ENCODE measurements around the gene CHM. TPM values are rescaled to one million over a fixed set of nuclear protein-coding genes. Genes with fewer than 3 reads are reported as not detected.
"Not testable (repeated sequence)": the region's sequence is repeated elsewhere in the genome, so short reads cannot be mapped to it uniquely, and the experiment has no call there.

Gene CHM
- total RNA-seq, 1 donor from 2014 or later, result 13.1 TPM

DNA sequence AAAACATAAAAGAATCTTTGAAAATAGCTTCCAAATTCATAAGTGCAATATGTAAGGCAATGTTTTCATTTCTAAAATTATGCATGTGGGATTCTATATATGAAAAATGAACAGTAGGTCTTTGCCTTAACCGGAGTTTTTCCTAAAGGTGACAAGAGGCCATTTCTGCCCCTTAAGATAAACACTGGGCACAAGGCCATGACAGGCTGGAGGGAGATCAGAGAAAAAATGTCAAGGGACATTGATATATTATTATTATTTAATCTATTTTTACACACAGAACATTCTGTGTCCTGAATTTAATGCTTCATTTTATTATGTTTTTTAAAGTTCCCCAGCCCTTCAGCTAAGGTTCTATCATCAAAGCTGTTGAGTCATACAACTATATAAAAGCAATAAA is 118.8 kb downstream of the CHM start:
- Mint-ChIP-seq H3K27me3 (ENCODE audit: low read depth) (no peaks in the 10 kb centered on the region), H3K4me1 (ENCODE audit: low read depth) (peaks cover 2% of the 10 kb centered on the region), H3K36me3 (ENCODE audit: low read depth) (no peaks in the 10 kb centered on the region), H3K9me3 (no peaks in the 10 kb centered on the region), H3K27ac (no peak overlapping the region), H3K4me3 (ENCODE audit: low read depth) (no peak overlapping the region)
- intact Hi-C loops (cut with micrococcal nuclease), result no loop called here
- DNase-seq (ENCODE audit: low spot score), result no peak

DNA sequence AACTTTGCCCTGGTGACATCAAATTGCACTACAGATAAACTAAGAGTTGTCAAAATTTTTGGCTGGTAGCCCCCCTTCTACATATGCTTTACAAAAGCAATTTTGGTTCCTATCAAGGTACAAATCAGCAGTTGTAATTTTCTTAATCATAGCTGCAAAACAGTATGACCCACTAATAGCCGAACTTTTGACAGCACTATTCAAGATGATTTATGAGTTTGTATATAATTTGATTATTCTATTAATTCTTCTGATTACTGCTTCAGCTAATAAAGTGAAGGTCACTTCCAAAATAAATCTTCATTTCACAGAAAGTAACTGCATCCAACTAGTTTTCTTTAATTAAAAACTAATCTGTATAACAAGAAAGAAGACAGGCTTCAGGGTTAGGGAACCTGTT is 119.6 kb downstream of the CHM start:
- Mint-ChIP-seq H3K27ac (no peak overlapping the region), H3K27me3 (ENCODE audit: low read depth) (no peaks in the 10 kb centered on the region), H3K4me3 (ENCODE audit: low read depth) (no peak overlapping the region), H3K9me3 (no peaks in the 10 kb centered on the region), H3K36me3 (ENCODE audit: low read depth) (no peaks in the 10 kb centered on the region), H3K4me1 (ENCODE audit: low read depth) (peaks cover 2% of the 10 kb centered on the region)
- intact Hi-C loops (cut with micrococcal nuclease), result no loop called here
- no peak for DNase-seq (ENCODE audit: low spot score)

DNA sequence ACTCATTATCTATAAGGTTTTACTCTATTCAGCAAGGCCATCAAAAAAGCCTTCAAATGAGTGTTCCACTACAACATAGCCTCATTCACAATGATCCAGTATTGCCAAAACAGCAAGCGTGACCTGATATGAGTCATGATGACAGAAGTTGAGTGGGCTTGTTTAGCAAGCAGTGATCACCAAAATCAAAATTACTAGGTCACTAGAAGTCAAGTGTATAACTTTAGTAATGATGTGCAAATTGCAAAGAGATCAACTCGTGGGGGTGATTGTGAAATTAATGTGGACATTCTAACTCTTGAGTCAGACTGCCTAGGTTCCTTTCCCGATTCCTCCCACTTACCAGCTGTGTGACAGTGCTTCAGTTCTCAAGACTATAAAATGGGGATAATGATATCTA is 124.5 kb downstream of the CHM start:
- Mint-ChIP-seq H3K4me3 (ENCODE audit: low read depth) (no peak overlapping the region), H3K9me3 (no peaks in the 10 kb centered on the region), H3K27ac (no peak overlapping the region), H3K36me3 (ENCODE audit: low read depth) (peaks cover 3% of the 10 kb centered on the region), H3K4me1 (ENCODE audit: low read depth) (peaks cover 2% of the 10 kb centered on the region), H3K27me3 (ENCODE audit: low read depth) (no peaks in the 10 kb centered on the region)
- no peak for DNase-seq (ENCODE audit: low spot score)
- intact Hi-C loops (cut with micrococcal nuclease), result no loop called here

DNA sequence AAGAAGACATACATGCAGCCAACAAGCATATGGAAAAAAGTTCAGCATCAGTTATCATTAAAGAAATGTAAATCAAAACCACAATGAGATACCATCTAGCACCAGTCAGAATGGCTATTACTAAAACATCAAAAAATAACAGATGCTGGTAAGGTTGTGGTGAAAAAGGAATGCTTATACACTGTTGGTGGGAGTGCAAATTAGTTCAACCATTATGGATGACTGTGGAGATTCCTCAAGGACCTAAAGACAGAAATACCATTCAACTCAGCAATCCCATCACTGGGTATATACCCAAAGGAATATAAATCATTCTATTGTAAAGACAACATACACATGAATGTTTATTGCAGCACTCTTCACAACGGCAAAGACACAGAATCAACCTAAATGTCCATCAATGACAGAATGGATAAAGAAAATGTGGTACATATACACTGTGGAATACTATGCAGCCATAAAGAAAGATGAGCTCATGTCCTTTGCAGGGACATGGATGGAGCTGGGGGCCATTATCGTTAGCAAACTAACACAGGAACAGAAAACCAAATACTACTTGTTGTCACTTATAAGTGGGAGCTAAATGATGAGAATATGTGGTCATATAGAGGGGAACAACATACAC is 130.6 kb downstream of the CHM start:
- H3K9me3 Mint-ChIP-seq; H3K27me3 Mint-ChIP-seq (ENCODE audit: low read depth); H3K27ac Mint-ChIP-seq; H3K36me3 Mint-ChIP-seq (ENCODE audit: low read depth); DNase-seq (ENCODE audit: low spot score); H3K4me1 Mint-ChIP-seq (ENCODE audit: low read depth); H3K4me3 Mint-ChIP-seq (ENCODE audit: low read depth); intact Hi-C loops (cut with micrococcal nuclease): not testable (repeated sequence)

DNA sequence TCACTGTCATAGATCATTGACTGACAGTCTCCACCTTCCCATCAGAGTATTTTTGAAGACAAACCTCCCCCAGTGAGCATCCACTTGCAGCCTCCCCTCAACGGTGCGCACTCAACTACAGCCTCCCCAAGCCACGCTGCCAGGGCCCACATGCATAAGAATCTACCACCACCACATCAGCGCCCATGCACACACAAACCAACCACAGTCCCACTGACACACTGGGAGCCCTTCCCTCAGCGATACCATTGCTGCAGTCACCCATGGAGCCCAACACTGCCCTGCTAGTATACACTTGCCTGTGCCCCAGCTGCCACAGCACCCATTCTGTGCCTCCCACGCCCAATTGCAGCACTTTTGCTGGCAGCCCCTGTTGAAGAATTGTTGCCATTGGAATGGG is 132.9 kb downstream of the CHM start:
- Mint-ChIP-seq H3K36me3 (ENCODE audit: low read depth) (peaks cover 13% of the 10 kb centered on the region), H3K4me1 (ENCODE audit: low read depth) (no peaks in the 10 kb centered on the region), H3K27ac (no peak overlapping the region), H3K27me3 (ENCODE audit: low read depth) (no peaks in the 10 kb centered on the region), H3K4me3 (ENCODE audit: low read depth) (no peak overlapping the region), H3K9me3 (no peaks in the 10 kb centered on the region)
- intact Hi-C loops (cut with micrococcal nuclease), result no loop called here
- DNase-seq (ENCODE audit: low spot score), result no peak

DNA sequence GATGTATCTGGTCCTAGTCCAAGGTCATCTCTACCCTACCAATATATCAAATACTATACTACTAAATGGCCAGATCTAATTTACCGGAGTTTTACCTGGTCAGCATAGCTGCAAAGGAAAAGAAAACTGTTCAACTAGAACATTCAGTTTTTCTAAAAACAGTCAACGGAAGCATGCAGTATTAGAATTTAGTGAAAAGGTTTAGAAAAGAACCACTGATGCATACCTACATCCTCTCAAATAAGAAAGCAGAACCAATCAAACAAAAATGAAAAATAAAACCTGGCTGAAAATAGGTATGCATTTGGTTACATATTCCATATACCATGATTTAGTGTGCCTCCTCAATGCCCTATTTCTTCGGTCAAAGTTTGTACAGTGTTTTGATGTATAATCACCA is 140.0 kb downstream of the CHM start:
- DNase-seq (ENCODE audit: low spot score), result no peak
- Mint-ChIP-seq H3K36me3 (ENCODE audit: low read depth) (peaks cover 4% of the 10 kb centered on the region), H3K4me3 (ENCODE audit: low read depth) (no peak overlapping the region), H3K4me1 (ENCODE audit: low read depth) (no peaks in the 10 kb centered on the region), H3K9me3 (no peaks in the 10 kb centered on the region), H3K27ac (no peak overlapping the region), H3K27me3 (ENCODE audit: low read depth) (no peaks in the 10 kb centered on the region)
- intact Hi-C loops (cut with micrococcal nuclease), result no loop called here

DNA sequence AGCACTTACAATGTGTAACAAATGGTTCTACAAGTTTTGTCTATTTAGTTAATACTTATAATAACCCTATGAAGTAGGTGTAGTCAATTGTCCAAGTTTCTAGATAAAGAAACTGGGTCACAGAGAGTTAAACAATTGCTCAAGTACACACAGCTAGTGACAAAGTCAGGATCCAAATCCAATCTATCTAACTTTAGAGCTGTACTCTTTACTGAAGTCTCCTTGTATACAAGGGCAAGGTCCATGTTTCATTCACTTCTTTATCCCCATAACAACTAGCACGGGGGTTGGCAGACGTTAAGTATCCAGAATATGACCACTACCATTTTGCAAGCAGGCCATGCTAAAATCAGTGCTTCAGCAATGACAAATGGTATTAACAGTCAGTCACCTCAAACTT is 141.0 kb downstream of the CHM start:
- Mint-ChIP-seq H3K27me3 (ENCODE audit: low read depth) (no peaks in the 10 kb centered on the region), H3K4me1 (ENCODE audit: low read depth) (no peaks in the 10 kb centered on the region), H3K27ac (no peak overlapping the region), H3K4me3 (ENCODE audit: low read depth) (no peak overlapping the region), H3K36me3 (ENCODE audit: low read depth) (peaks cover 4% of the 10 kb centered on the region), H3K9me3 (no peaks in the 10 kb centered on the region)
- DNase-seq (ENCODE audit: low spot score), result no peak
- intact Hi-C loops (cut with micrococcal nuclease), result no loop called here

DNA sequence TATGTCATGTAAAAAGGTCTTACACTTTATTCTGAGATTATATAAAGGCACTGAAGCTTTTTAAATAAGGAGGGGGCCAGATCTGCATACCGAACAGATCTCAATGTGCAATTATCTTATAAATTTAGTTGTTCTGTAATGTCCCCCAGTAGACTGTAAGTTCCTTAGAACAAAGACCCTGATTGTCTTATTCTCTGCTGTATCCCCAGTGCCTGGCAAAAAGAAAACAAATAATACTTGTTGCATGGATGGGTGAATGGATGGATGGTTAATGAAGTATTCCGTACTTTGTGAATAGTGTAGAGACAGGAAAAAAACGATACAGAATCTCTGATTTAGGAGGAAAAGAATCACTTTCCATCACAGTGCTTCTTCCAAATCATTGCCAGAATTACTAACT is 141.5 kb downstream of the CHM start:
- Mint-ChIP-seq H3K36me3 (ENCODE audit: low read depth) (peaks cover 4% of the 10 kb centered on the region), H3K4me3 (ENCODE audit: low read depth) (no peak overlapping the region), H3K27ac (no peak overlapping the region), H3K27me3 (ENCODE audit: low read depth) (no peaks in the 10 kb centered on the region), H3K9me3 (no peaks in the 10 kb centered on the region), H3K4me1 (ENCODE audit: low read depth) (no peaks in the 10 kb centered on the region)
- no peak for DNase-seq (ENCODE audit: low spot score)
- intact Hi-C loops (cut with micrococcal nuclease), result no loop called here

DNA sequence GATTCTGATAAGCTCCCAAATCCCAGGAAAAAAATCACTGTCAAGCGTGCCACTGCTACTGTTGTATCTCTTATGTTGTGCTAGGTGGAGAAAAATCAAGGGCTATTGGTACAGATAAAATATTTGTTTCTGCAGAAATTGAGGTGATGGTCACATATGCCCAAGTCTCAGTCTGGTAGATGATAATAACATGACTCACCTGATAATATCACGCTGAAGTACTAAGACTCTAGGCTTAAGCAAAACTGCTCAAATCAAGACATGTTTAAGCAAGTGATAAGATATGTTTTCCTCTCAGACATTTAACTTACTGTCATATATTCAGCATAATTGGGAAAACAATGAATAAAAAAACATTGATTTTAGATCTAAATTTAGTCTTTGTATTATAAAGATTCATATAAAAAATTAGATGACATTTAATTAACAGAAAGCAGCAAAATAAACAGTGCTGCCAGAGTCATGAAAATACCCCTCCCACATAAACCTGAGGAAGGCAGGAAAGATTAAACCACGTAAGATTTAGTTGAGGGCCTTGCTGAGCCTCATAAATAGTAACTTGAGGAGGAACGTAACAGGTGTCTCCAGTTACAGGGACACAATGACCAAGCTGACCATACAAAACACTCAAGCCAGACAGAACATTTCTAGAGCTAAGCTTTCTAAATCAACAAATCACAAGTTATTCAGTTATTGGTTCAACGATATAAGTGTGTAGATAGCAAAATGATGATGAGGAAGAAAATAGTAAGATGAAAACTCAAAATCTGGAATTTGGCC is 143.5 kb downstream of the CHM start:
- H3K9me3 Mint-ChIP-seq, result no peaks in the 10 kb centered on the region

DNA sequence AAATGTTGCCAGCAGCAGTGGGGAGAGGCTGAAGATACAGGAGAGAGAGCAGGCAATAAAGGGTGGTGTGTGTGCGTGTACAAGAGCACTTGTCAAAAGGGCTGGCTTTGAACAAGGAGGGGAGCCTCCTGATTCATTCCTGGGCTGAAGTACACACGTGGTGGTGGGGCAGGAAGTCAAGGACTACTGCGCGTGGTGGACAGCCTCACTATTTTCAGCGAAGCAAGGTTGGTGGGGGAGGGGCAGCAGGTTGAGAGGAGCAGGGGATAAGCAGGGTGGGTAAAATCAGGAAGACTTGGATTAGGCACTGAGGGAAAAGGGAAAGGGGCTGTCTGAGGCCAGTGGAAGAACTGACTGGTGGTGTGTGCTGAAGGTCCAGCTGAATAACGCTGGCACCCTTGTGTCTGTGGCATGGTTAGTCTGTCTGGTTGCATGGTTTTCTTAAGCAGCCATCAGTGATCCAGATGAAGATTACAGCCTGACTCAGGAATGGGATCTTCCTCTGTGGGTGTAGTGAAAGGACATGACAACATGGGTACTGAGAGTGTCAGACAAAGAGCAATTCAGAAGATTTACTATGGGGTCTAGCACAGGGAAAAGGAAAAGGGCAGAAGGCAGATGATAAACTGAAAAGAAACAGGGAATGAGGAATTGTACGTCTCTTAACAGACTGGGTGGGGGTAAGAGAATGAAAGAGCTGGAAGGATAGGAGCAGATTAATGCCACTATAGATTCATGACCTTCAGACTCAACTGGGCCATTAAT is 149.8 kb downstream of the CHM start:
- H3K27ac Mint-ChIP-seq, result no peak overlapping the region
- H3K9me3 Mint-ChIP-seq, result no peaks in the 10 kb centered on the region
- no peak for DNase-seq (ENCODE audit: low spot score)
- H3K27me3 Mint-ChIP-seq (ENCODE audit: low read depth), result no peaks in the 10 kb centered on the region
- H3K4me1 Mint-ChIP-seq (ENCODE audit: low read depth), result no peaks in the 10 kb centered on the region
- no peak overlapping the region for H3K4me3 Mint-ChIP-seq (ENCODE audit: low read depth)
- H3K36me3 Mint-ChIP-seq (ENCODE audit: low read depth), result peaks cover 7% of the 10 kb centered on the region
- intact Hi-C loops (cut with micrococcal nuclease), result no loop called here

More for the DNA sequence above, 143.5 kb downstream of the CHM start:
- DNase-seq (ENCODE audit: low spot score), result no peak
- intact Hi-C loops (cut with micrococcal nuclease), result no loop called here
- H3K36me3 Mint-ChIP-seq (ENCODE audit: low read depth), result no peaks in the 10 kb centered on the region
- H3K27ac Mint-ChIP-seq, result no peak overlapping the region
- no peaks in the 10 kb centered on the region for H3K4me1 Mint-ChIP-seq (ENCODE audit: low read depth)
- no peak overlapping the region for H3K4me3 Mint-ChIP-seq (ENCODE audit: low read depth)
- no peaks in the 10 kb centered on the region for H3K27me3 Mint-ChIP-seq (ENCODE audit: low read depth)

DNA sequence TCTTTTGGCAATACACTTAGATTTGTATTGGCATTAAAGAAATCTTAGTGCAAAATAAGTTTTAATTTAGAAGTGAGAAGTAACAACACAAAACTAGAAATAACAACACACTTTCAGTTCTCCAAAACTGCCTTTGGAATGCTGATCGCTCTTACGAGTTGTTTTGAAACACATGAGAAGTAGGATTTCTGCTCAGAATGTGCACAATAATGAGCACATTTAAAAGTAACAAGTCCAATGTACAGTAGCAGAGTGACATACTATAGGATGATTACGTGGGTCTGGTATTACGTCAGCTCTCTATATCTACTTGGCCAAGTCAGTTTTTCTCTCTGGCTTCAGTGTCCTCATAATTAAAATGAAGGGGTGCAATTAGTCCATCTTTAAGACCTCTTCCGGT is 164.8 kb downstream of the CHM start:
- intact Hi-C loops (cut with micrococcal nuclease), result no loop called here
- H3K27me3 Mint-ChIP-seq (ENCODE audit: low read depth), result no peaks in the 10 kb centered on the region
- no peak for DNase-seq (ENCODE audit: low spot score)
- no peak overlapping the region for H3K27ac Mint-ChIP-seq
- no peaks in the 10 kb centered on the region for H3K4me1 Mint-ChIP-seq (ENCODE audit: low read depth)
- H3K9me3 Mint-ChIP-seq, result no peaks in the 10 kb centered on the region
- peaks cover 11% of the 10 kb centered on the region for H3K36me3 Mint-ChIP-seq (ENCODE audit: low read depth)
- no peak overlapping the region for H3K4me3 Mint-ChIP-seq (ENCODE audit: low read depth)

DNA sequence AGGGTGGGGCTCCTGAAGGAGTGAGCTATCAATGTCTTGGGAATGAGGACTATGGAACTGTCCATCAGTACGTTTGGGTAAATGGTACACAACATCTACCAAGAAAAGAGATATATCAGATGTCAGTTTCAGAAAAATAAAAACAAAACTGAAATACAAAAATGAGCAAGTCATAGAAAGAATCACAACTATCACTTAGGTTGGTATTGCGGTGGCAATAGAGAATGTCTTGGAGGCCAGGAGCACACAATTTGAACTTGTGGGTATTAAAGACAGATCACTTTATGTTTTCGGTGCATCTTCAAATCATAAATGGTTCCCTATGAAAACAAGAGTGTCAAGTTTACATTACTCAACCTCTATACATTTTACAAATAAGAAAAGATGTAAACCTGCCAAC is 176.8 kb downstream of the CHM start:
- Mint-ChIP-seq H3K9me3 (peaks cover 8% of the 10 kb centered on the region), H3K4me3 (ENCODE audit: low read depth) (no peak overlapping the region), H3K27ac (no peak overlapping the region), H3K36me3 (ENCODE audit: low read depth) (peaks cover 36% of the 10 kb centered on the region), H3K27me3 (ENCODE audit: low read depth) (no peaks in the 10 kb centered on the region), H3K4me1 (ENCODE audit: low read depth) (no peaks in the 10 kb centered on the region)
- DNase-seq (ENCODE audit: low spot score), result no peak
- intact Hi-C loops (cut with micrococcal nuclease), result no loop called here

DNA sequence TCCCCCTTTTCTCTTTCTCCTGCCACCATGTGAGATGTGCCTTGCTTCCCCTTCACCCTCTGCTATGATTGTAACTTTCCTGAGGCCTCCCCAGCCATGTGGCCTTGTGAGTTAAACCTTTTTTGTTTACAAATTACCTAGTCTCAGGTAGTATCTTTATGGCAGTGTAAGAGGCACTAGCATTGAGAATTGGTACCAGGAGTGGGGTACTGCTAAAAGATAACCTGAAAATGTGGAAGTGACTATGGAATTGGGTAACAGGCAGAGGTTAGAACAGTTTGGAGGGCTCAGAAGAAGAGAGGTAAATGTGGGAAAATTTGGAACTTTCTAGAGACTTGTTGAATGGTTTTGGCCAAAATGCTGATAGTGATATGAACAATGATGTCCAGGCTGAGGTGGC is 182.0 kb downstream of the CHM start:
- Mint-ChIP-seq H3K36me3 (ENCODE audit: low read depth) (peaks cover 44% of the 10 kb centered on the region), H3K27me3 (ENCODE audit: low read depth) (no peaks in the 10 kb centered on the region), H3K27ac (no peak overlapping the region), H3K4me1 (ENCODE audit: low read depth) (no peaks in the 10 kb centered on the region), H3K4me3 (ENCODE audit: low read depth) (no peak overlapping the region), H3K9me3 (peaks cover 13% of the 10 kb centered on the region)
- DNase-seq (ENCODE audit: low spot score), result no peak
- intact Hi-C loops (cut with micrococcal nuclease), result no loop called here

Measured in activated T-helper 2 cell treated with anti-CD3 and anti-CD28 coated beads, Interferon-gamma antibody, Interleukin-2, Interleukin-4, amounts not matched to agents 10 μg/mL and 5 μg/mL and 100 μg/mL, durations not matched to agents 14 hours and 24 hours and 36 hours (primary cell).